GM12801 (cell line): ENCODE results near the gene SUPT4H1.

Source experiments
- TF ChIP-seq, protein P1 (sequence below): IDR thresholded peaks from one replicate; pipeline ENCODE4 v1.5.1; 2011; ENCODE audit warnings: control low read depth; ENCODE audit not compliant: insufficient read length; ENCODE audit errors: extremely low read depth

The SUPT4H1 gene

DNA sequence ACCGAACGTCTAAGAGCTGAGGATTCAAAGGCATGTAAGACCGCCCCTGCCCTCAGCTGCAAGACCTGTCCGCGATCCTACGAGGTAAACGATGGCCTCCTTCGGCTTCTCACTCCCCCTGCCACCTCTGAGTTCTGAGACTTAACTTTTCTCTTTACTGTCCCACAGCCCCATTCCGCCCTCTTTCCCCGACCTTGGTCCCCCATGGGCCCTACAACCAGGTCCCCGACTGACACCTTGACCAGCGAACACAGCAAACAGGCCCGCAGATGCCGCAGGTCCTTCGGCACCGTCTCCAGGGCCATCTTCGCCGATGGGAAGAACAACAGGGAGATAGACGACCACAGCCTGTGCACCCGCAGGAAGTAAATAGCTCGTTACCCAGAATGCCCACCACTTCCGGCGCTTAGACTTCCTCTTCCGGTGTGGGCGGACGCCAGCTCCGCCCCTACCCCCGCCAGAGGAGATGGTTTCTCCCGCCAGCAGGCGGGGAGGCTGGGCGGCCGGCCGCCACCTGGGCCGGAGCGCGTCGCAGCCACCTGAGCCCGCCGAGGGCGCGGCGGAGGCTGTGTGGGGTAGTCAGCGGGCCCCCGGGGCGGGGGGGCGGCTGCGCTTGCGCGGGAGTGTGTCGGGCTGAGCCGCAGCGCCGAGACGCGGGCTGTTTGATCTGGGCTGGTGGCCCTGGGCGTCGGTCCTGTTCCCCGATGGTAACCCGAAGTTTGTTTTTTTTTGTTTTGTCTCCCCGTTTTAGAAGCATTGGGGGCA, at the start of gene SUPT4H1:
TSS of gene SUPT4H1 (minus strand) at position 371 of the 765 bp plus-strand sequence. CDS start at position 305, 66 bp downstream.
- TF ChIP-seq, protein P1, sequence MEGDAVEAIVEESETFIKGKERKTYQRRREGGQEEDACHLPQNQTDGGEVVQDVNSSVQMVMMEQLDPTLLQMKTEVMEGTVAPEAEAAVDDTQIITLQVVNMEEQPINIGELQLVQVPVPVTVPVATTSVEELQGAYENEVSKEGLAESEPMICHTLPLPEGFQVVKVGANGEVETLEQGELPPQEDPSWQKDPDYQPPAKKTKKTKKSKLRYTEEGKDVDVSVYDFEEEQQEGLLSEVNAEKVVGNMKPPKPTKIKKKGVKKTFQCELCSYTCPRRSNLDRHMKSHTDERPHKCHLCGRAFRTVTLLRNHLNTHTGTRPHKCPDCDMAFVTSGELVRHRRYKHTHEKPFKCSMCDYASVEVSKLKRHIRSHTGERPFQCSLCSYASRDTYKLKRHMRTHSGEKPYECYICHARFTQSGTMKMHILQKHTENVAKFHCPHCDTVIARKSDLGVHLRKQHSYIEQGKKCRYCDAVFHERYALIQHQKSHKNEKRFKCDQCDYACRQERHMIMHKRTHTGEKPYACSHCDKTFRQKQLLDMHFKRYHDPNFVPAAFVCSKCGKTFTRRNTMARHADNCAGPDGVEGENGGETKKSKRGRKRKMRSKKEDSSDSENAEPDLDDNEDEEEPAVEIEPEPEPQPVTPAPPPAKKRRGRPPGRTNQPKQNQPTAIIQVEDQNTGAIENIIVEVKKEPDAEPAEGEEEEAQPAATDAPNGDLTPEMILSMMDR, result no peak

DNA sequence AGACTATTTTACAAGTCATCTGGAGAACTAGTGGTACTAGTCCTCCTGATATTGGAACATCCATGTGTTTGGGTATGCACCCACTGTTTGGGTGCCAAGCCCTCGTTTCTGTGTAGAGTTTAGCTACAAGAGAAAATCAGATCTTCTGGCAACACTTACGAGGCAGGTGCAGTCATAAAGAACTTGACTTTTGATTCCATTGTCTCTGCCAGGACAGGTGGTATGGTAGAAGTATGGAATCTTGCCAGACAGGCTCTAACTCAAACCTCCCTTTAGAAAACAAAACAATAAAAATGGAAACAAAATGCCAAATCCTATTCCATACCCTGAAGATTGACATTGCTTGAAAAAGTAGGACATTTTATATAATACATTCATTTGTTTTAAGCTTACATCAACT, 49.3 kb upstream of the SUPT4H1 start:
- TF ChIP-seq, protein P1, result no peak

DNA sequence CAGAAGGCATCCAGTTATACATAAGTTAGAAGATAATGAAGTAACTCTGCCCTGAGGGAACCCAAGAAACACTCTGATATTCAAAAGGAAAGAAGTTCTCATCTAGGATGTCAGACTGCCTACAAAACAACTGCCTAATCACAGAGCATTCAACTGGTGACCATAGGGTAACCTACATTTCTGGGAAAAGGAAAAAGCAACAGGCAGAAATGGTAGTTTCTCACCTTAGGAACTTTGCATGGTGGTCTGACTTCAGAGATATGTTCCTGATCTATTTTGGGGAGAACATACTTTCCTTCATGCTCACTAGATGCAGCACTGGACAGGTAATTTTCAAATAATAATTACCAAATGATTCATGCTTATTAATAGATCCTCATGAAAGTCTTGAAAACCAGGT, 48.8 kb upstream of the SUPT4H1 start:
- TF ChIP-seq, protein P1, result no peak

DNA sequence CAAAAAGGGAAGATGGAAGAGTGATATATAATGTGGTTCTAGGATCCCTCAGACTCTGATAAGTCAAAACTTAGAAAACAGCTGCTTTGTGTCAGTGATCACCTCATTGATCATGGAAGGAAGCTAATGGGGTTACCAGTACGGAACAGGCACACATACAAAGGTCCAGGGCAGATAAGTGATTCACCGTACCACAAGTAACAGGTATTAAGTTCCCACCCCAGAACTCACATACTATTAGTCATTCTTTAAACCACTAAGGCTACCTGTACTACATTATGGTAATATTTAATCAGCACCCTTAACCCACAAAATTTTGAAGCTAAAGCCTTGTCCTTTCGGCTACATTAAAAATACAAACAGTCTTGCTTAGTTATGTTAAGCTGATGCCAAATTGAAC, 48.0 kb upstream of the SUPT4H1 start:
- TF ChIP-seq, protein P1, result no peak

DNA sequence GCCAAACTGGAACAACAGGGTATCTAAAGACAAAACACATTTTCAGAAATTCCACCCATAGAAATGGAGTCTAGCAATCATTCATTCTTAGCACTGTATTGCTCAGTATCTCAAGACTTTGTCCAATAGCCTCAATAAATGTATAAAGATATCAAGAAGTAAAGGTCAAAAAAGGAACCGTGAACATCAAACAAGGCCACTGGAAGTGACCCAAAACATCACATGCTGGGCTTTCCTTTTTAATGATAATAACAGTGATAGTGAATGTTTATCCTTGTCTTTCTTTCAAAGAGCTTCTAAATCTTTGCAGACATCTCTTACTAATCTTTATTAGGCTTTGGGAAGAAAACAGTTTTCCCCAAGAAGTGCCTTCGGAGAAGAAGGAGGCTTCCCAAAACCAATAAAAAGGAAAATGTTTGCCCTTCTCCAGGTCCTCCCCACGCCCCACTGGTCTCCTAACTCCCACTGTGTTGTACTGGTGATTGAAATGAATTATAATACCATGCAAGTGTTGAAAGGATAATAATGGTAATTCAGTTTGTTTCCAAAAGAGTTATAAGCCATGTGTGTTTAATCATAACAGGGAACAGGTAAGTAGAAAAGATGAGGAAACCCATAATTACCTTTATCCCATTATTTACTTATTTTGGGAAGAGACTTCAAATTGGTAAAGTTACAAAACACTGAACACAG, 46.7 kb upstream of the SUPT4H1 start:
- TF ChIP-seq, protein P1, result no peak

DNA sequence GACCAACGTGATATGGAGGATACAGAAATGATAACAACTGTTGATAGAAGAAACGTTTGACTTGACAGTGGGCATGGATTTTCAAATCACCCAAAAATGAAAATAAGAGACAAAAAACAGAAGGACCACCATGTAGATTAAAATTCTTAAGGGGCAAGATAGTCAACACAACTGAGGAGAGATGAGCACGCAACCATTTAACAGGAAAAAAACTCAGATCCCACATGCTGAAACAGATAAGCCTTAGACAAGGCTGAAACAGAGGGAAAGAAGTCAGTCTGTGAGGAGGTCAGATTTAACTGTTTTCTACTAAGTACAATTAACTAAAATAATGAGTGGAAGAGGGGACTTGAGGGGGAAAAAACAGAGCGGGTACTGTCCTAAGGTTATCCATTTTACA, 44.2 kb upstream of the SUPT4H1 start:
- TF ChIP-seq, protein P1, result no peak

DNA sequence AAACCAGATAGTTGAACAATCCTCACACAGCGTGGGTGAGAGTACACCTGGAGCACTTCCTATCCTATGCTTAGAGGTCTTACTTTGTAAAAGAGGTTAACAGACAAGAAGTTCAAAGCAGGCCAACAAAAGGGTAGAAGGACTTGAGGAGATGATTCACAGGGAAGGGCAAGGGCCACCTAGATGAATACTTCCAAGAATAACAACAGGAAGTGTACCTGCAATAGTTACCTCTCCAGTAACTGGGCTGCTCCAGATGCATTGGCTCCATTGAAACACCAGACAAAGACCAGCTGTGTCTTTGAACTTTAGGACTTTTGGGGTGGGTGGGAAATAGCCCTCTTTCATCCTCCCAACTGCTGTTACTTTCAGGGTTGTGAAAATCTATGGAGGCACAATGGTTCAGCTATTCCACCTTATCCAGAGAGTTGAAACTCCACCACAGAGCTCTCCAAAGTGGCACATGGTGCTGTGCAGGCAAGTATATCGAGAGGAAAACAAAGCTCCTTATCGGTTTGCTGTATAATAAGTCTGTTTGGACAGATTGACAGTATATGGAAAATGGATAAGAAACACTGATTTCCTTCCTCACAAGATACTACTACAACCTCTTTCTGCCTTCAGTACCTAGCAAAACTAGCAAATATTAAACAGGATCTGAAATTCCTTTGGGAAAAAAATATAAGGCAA, 42.7 kb upstream of the SUPT4H1 start:
- TF ChIP-seq, protein P1, result no peak
